A549 (cell line): ENCODE measurements around the gene DNAH17.
"Not testable (repeated sequence)": the region's sequence is repeated elsewhere in the genome, so short reads cannot be mapped to it uniquely, and the experiment has no call there.

ENCODE experiments used
- CEBPB ChIP-seq, 2 experiments: fragments of >200 bp in 1 of 2; sonication (Bioruptor Twin) in 1 of 2; formaldehyde crosslinking in 1 of 2; IDR thresholded peaks; 2 replicates each; pipeline ENCODE4 v1.6.1; 2012 to 2016
- EHMT2 ChIP-seq: fragments of 200-600 bp; sonication (generic); IDR thresholded peaks from 2 replicates; pipeline ENCODE4 v1.6.1; 2016; ENCODE audit warnings: antibody characterized with exemption, low read depth, mild to moderate bottlenecking, moderate library complexity
- GATA3 ChIP-seq: IDR thresholded peaks from 2 replicates; pipeline ENCODE4 v1.6.1; 2012; ENCODE audit warnings: borderline replicate concordance
- HEYL ChIP-seq: fragments of 250-450 bp; sonication (Bioruptor Pico); IDR thresholded peaks from 2 replicates; pipeline ENCODE4 v1.8.0; 2021; ENCODE audit warnings: mild to moderate bottlenecking, moderate library complexity
- POLR2A ChIP-seq: IDR thresholded peaks from 2 replicates; pipeline ENCODE4 v1.6.1; 2012; ENCODE audit warnings: mild to moderate bottlenecking, low read length
- TF ChIP-seq, protein P1 (sequence below): fragments of >200 bp; sonication (Bioruptor Twin); formaldehyde crosslinking; IDR thresholded peaks from 3 replicates; pipeline ENCODE4 v1.5.1; 2016
- TF ChIP-seq, protein P2 (sequence below): IDR thresholded peaks from 2 replicates; pipeline ENCODE4 v1.6.1; 2012
- TF ChIP-seq, protein P3 (sequence below): fragments of >200 bp; sonication (Bioruptor Twin); formaldehyde crosslinking; IDR thresholded peaks from 3 replicates; pipeline ENCODE4 v1.6.1; 2016

DNA sequence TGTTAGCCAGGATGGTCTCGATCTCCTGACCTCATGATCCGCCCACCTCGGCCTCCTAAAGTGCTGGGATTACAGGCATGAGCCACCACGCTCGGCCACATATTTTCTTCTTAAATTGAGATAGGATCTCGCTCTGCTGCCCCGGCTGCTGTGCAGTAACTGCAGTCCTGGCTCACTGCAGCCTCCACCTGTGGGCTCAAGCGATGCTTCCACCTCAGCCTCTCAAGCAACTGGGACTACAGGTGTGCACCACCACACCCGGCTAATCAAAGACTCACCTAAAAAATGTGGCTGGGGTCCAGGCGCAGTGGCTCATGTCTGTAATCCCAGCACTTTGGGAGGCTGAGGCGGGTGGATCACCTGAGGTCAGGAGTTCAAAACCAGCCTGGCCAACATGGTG is 73.8 kb downstream of the DNAH17 start:
- TF ChIP-seq, protein P1, sequence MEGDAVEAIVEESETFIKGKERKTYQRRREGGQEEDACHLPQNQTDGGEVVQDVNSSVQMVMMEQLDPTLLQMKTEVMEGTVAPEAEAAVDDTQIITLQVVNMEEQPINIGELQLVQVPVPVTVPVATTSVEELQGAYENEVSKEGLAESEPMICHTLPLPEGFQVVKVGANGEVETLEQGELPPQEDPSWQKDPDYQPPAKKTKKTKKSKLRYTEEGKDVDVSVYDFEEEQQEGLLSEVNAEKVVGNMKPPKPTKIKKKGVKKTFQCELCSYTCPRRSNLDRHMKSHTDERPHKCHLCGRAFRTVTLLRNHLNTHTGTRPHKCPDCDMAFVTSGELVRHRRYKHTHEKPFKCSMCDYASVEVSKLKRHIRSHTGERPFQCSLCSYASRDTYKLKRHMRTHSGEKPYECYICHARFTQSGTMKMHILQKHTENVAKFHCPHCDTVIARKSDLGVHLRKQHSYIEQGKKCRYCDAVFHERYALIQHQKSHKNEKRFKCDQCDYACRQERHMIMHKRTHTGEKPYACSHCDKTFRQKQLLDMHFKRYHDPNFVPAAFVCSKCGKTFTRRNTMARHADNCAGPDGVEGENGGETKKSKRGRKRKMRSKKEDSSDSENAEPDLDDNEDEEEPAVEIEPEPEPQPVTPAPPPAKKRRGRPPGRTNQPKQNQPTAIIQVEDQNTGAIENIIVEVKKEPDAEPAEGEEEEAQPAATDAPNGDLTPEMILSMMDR: not testable (repeated sequence)
- TF ChIP-seq GATA3; CEBPB (IDR thresholded peaks at IDR 0.05); EHMT2; HEYL (CRISPR knock-in tag); POLR2A: not testable (repeated sequence)
- TF ChIP-seq, protein P2, sequence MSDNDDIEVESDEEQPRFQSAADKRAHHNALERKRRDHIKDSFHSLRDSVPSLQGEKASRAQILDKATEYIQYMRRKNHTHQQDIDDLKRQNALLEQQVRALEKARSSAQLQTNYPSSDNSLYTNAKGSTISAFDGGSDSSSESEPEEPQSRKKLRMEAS: not testable (repeated sequence)
- TF ChIP-seq, protein P3, sequence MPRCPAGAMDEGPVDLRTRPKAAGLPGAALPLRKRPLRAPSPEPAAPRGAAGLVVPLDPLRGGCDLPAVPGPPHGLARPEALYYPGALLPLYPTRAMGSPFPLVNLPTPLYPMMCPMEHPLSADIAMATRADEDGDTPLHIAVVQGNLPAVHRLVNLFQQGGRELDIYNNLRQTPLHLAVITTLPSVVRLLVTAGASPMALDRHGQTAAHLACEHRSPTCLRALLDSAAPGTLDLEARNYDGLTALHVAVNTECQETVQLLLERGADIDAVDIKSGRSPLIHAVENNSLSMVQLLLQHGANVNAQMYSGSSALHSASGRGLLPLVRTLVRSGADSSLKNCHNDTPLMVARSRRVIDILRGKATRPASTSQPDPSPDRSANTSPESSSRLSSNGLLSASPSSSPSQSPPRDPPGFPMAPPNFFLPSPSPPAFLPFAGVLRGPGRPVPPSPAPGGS: not testable (repeated sequence)
